MM.1S (cell line): ENCODE results near the gene NCAN.

ENCODE experiments used
- CTCF ChIP-seq: fragments of 300-600 bp; sonication (generic); IDR thresholded peaks from 2 replicates; pipeline ENCODE4 v1.5.1; 2016; ENCODE audit warnings: antibody characterized with exemption, low read length, mixed read lengths
- EZH2 ChIP-seq: fragments of 300-600 bp; sonication (generic); optimal IDR thresholded peaks from 2 replicates; pipeline ENCODE3; 2017; ENCODE audit warnings: low read depth, mild to moderate bottlenecking, antibody characterized with exemption, low read length, mixed read lengths

GRCh38 chr19:19279062-19279612, 67.4 kb downstream of the NCAN start:
- TF ChIP-seq CTCF (no peak), EZH2 (no peak)
